H9 (cell line): ENCODE measurements around the gene TAF4B. TPM values are rescaled to one million over a fixed set of nuclear protein-coding genes. Genes with fewer than 3 reads are reported as not detected.

Experiments
- DNase-seq: peaks from one replicate; pipeline ENCODE4 v3.0.0-alpha.2; 2017
- H2AFZ ChIP-seq: one replicate; pipeline ENCODE4 v1.6.1; 2013; ENCODE audit warnings: mild to moderate bottlenecking, low read length, control low read depth, moderate library complexity
- H2AK5ac ChIP-seq: 2 replicates; pipeline ENCODE4 v1.6.1; 2013; ENCODE audit warnings: low read length, control low read depth, mixed read lengths; ENCODE audit not compliant: insufficient read length
- H2BK120ac ChIP-seq: one replicate; pipeline ENCODE4 v1.6.1; 2013; ENCODE audit warnings: low read depth, mild to moderate bottlenecking, low read length, control low read depth, inconsistent platforms; ENCODE audit not compliant: poor library complexity, severe bottlenecking
- H2BK12ac ChIP-seq: 2 replicates; pipeline ENCODE4 v1.6.1; 2013; ENCODE audit warnings: low read length, control low read depth, mixed read lengths, low read depth; ENCODE audit not compliant: insufficient read length
- H2BK15ac ChIP-seq: 2 replicates; pipeline ENCODE4 v1.6.1; 2013; ENCODE audit warnings: low read depth, low read length, control low read depth
- H2BK20ac ChIP-seq: one replicate; pipeline ENCODE4 v1.6.1; 2013; ENCODE audit warnings: low read depth, mild to moderate bottlenecking, low read length, control low read depth, inconsistent platforms; ENCODE audit not compliant: poor library complexity, severe bottlenecking
- H2BK5ac ChIP-seq: 2 replicates; pipeline ENCODE4 v1.6.1; 2013; ENCODE audit warnings: low read length, control low read depth, mixed read lengths; ENCODE audit not compliant: insufficient read length
- H3K14ac ChIP-seq: 2 replicates; pipeline ENCODE4 v1.6.1; 2013; ENCODE audit warnings: low read length, control low read depth; ENCODE audit not compliant: insufficient read depth
- H3K18ac ChIP-seq: 2 replicates; pipeline ENCODE4 v1.6.1; 2013; ENCODE audit warnings: low read depth, mild to moderate bottlenecking, mixed read lengths, low read length, control low read depth; ENCODE audit not compliant: insufficient read length
- H3K23ac ChIP-seq: 2 replicates; pipeline ENCODE4 v1.6.1; 2013; ENCODE audit warnings: low read length, control low read depth, mixed read lengths, low read depth; ENCODE audit not compliant: insufficient read length
- H3K23me2 ChIP-seq: 2 replicates; pipeline ENCODE4 v1.6.1; 2013; ENCODE audit warnings: low read depth, mild to moderate bottlenecking, mixed read lengths, low read length, control low read depth; ENCODE audit not compliant: insufficient read length, poor library complexity, severe bottlenecking
- H3K27ac ChIP-seq: 2 replicates; pipeline ENCODE4 v1.5.1; 2013; ENCODE audit warnings: low read length, control low read depth, mixed read lengths, low read depth; ENCODE audit not compliant: insufficient read length
- H3K27me3 ChIP-seq: 2 replicates; pipeline ENCODE4 v1.6.1; 2013; ENCODE audit warnings: low read length, control low read depth, inconsistent platforms; ENCODE audit not compliant: insufficient read depth
- H3K4ac ChIP-seq: 2 replicates; pipeline ENCODE4 v1.6.1; 2013; ENCODE audit warnings: low read depth, mild to moderate bottlenecking, control low read depth, inconsistent platforms, low read length, moderate library complexity
- H3K4me1 ChIP-seq: 2 replicates; pipeline ENCODE4 v1.6.1; 2013; ENCODE audit warnings: low read length, control low read depth, inconsistent platforms; ENCODE audit not compliant: insufficient read depth
- H3K4me2 ChIP-seq: 2 replicates; pipeline ENCODE4 v1.6.1; 2013; ENCODE audit warnings: low read length, control low read depth, mixed read lengths; ENCODE audit not compliant: insufficient read length, insufficient read depth
- H3K56ac ChIP-seq: 2 replicates; pipeline ENCODE4 v1.6.1; 2013; ENCODE audit warnings: low read depth, mild to moderate bottlenecking, mixed read lengths, low read length, control low read depth; ENCODE audit not compliant: insufficient read length
- H3K79me1 ChIP-seq: 2 replicates; pipeline ENCODE4 v1.6.1; 2013; ENCODE audit warnings: low read depth, mild to moderate bottlenecking, moderate library complexity, low read length, control low read depth, inconsistent platforms; ENCODE audit not compliant: insufficient read depth, poor library complexity, severe bottlenecking
- H3K79me2 ChIP-seq: 2 replicates; pipeline ENCODE4 v1.6.1; 2013; ENCODE audit warnings: low read length, control low read depth, inconsistent platforms; ENCODE audit not compliant: insufficient read depth
- H3K9ac ChIP-seq: 2 replicates; pipeline ENCODE4 v1.6.1; 2013; ENCODE audit warnings: low read length, control low read depth, mixed read lengths; ENCODE audit not compliant: insufficient read length; ENCODE audit errors: extremely low read depth
- H3K9me3 ChIP-seq: one replicate; pipeline ENCODE4 v1.6.1; 2013; ENCODE audit warnings: low read depth, low read length, inconsistent platforms; ENCODE audit not compliant: control insufficient read depth
- H3T11ph ChIP-seq: one replicate; pipeline ENCODE4 v1.6.1; 2013; ENCODE audit warnings: mild to moderate bottlenecking, low read length, control low read depth, inconsistent platforms
- H4K20me1 ChIP-seq: one replicate; pipeline ENCODE4 v1.6.1; 2013; ENCODE audit not compliant: control insufficient read depth, insufficient read length, insufficient read depth
- H4K5ac ChIP-seq: 2 replicates; pipeline ENCODE4 v1.6.1; 2013; ENCODE audit warnings: low read depth, mild to moderate bottlenecking, mixed read lengths, low read length, control low read depth; ENCODE audit not compliant: insufficient read length
- H4K8ac ChIP-seq: replicated peaks from 2 replicates; pipeline ENCODE4 v1.6.1; 2013; ENCODE audit warnings: low read length, control low read depth, mixed read lengths, low read depth; ENCODE audit not compliant: insufficient read length
- H4K91ac ChIP-seq: 2 replicates; pipeline ENCODE4 v1.6.1; 2013; ENCODE audit warnings: low read depth, mild to moderate bottlenecking, moderate library complexity, mixed read lengths, low read length, control low read depth; ENCODE audit not compliant: insufficient read length
- H3K27ac Mint-ChIP-seq, 3 experiments: 2 replicates in 2 of 3; 3 replicates in 1 of 3; pipeline ENCODE4 v1.8.0; 2020 to 2021; ENCODE audit warnings: mixed read lengths in 3 of 3, mild to moderate bottlenecking in 1 of 3, moderate library complexity in 1 of 3
- H3K27me3 Mint-ChIP-seq: 2 replicates; pipeline ENCODE4 v1.8.0; 2021; ENCODE audit warnings: low read depth, mild to moderate bottlenecking, moderate library complexity, mixed read lengths
- H3K36me3 Mint-ChIP-seq, 3 experiments: 2 replicates in 2 of 3; 3 replicates in 1 of 3; pipeline ENCODE4 v1.8.0; 2020 to 2021; ENCODE audit warnings: low read depth in 3 of 3, mixed read lengths in 3 of 3; ENCODE audit not compliant: insufficient read depth in 1 of 3
- H3K4me1 Mint-ChIP-seq, 2 experiments: 2 replicates each; pipeline ENCODE4 v1.8.0; 2020; ENCODE audit warnings: mixed read lengths in 2 of 2
- H3K4me3 Mint-ChIP-seq, 2 experiments: 2 replicates in 1 of 2; 3 replicates in 1 of 2; pipeline ENCODE4 v1.8.0; 2020 to 2021; ENCODE audit warnings: mild to moderate bottlenecking in 2 of 2, mixed read lengths in 2 of 2, moderate library complexity in 1 of 2
- H3K9me3 Mint-ChIP-seq, 2 experiments: 2 replicates in 1 of 2; 3 replicates in 1 of 2; pipeline ENCODE4 v1.8.0; 2020; ENCODE audit warnings: mild to moderate bottlenecking in 2 of 2, mixed read lengths in 2 of 2, moderate library complexity in 1 of 2
- CTCF ChIP-seq: fragments of 200-600 bp; sonication (generic); conservative IDR thresholded peaks from 3 replicates; pipeline ENCODE4 v1.8.0; 2021; ENCODE audit warnings: antibody characterized with exemption, mild to moderate bottlenecking
- WGBS: extraction: QIAGEN DNeasy Blood & Tissue Kit; methylation state at CpG from one replicate; pipeline ENCODE4 v1.1.7; 2013; ENCODE audit warnings: missing lambda C conversion rate, low lambda C conversion rate, mixed read lengths; ENCODE audit not compliant: insufficient read length; ENCODE audit errors: extremely low coverage; 5-methylcytosine and 5-hydroxymethylcytosine counted together
- total RNA-seq: library from RNA; stranded (reverse); gene quantifications from 2 replicates; pipeline ENCODE4 v1.2.1, GENCODE V29; 2021

TAF4B gene
- total RNA-seq, 1 experiment from 2014 or later, result 19.8 TPM

GRCh38 chr18:26386441-26386840 lies 160.2 kb downstream of the TAF4B start:
- Histone ChIP-seq H4K8ac (no peak overlapping the region), H3K27ac (no peak overlapping the region), H2AFZ (no peak overlapping the region), H2BK20ac (no peak overlapping the region), H2BK120ac (no peak overlapping the region), H4K20me1 (no peaks in the 10 kb centered on the region), H3K27me3 (no peaks in the 10 kb centered on the region), H3K4me2 (no peak overlapping the region), H2BK15ac (no peak overlapping the region), H3K9ac (no peak overlapping the region), H2BK5ac (no peak overlapping the region), H3K79me2 (no peaks in the 10 kb centered on the region), H3K56ac (no peak overlapping the region), H3K23ac (no peak overlapping the region), H4K5ac (no peak overlapping the region), H3K9me3 (no peaks in the 10 kb centered on the region), H3K79me1 (no peaks in the 10 kb centered on the region), H3K14ac (no peak overlapping the region), H3K4ac (no peak overlapping the region), H2BK12ac (no peak overlapping the region), H3K23me2 (no peaks in the 10 kb centered on the region), H2AK5ac (no peak overlapping the region), H4K91ac (no peak overlapping the region), H3K18ac (no peak overlapping the region), H3T11ph (no peak overlapping the region), H3K4me1 (no peaks in the 10 kb centered on the region)
- H3K4me3 Mint-ChIP-seq, result no peak overlapping the region
- no CpG with 5 or more reads among the region's 2 CpGs for WGBS
- H3K9me3 Mint-ChIP-seq, result no peaks in the 10 kb centered on the region
- no peak for DNase-seq
- no peak overlapping the region for H3K27ac Mint-ChIP-seq
- H3K36me3 Mint-ChIP-seq, result peaks cover 2 to 15% (median 15%) of the 10 kb centered on the region in 3 experiments; a peak in 5 of 7 replicates
- H3K27me3 Mint-ChIP-seq, result no peaks in the 10 kb centered on the region
- H3K4me1 Mint-ChIP-seq, result no peaks in the 10 kb centered on the region
- TF ChIP-seq CTCF, result no peak
